NT2/D1 (cell line): ENCODE measurements around the gene RIMBP2.

Experiments used
- SUZ12 ChIP-seq: IDR thresholded peaks from 2 replicates; pipeline ENCODE4 v1.6.1; 2011; ENCODE audit not compliant: insufficient read length, insufficient read depth; ENCODE audit errors: extremely low read depth
- YY1 ChIP-seq: IDR thresholded peaks from 2 replicates; pipeline ENCODE4 v1.6.1; 2011; ENCODE audit not compliant: insufficient read length, insufficient read depth
- ZNF274 ChIP-seq: IDR thresholded peaks from 2 replicates; pipeline ENCODE4 v1.6.1; 2011; ENCODE audit warnings: mild to moderate bottlenecking, low read depth, low read length

DNA sequence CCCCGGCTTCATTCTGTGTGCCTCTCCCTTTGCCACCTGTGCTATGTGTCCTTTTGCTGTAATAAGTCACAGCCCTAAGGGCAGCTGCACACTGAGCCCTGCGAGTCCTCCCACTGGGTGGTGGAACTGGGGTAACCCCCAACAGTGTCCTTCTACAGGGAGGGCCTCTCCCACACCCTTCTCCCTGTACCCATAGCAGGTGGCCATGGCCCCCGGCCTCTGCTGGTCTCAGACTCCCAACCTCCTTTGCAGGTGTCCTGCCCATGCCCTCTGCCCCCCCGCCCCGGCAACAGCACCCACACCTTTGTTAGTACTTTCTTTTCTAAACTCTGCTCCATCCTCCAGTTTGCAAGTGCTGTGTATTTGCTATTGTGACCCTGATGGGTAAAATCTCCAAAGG is 206.6 kb downstream of the RIMBP2 start:
- TF ChIP-seq ZNF274 (no peak), YY1 (no peak), SUZ12 (no peak)
